GM21526 (cell line): ENCODE results near the gene PNPLA7.

ENCODE experiments used
- ATAC-seq: cut with Tn5 transposase; IDR thresholded peaks from one replicate; pipeline ENCODE4 v1.9.1; 2021; ENCODE audit warnings: moderate library complexity; ENCODE audit not compliant: unreplicated experiment, low FRiP score

Gene PNPLA7

GRCh38 chr9:137437691-137438590 lies 112.3 kb downstream of the PNPLA7 start:
- no peak for ATAC-seq

- no peak for ATAC-seq
These were observed 113.2 kb downstream of the PNPLA7 start for GRCh38 chr9:137436761-137437600.

- no peak for ATAC-seq
These were observed 114.0 kb downstream of the PNPLA7 start for GRCh38 chr9:137435980-137436760.

- ATAC-seq: no peak
These were observed 114.8 kb downstream of the PNPLA7 start for GRCh38 chr9:137435381-137435891.

- ATAC-seq: no peak
These were observed 115.5 kb downstream of the PNPLA7 start for GRCh38 chr9:137434498-137435380.

GRCh38 chr9:137433916-137434431 lies 116.2 kb downstream of the PNPLA7 start:
- ATAC-seq: no peak

- ATAC-seq: no peak
These were observed 116.8 kb downstream of the PNPLA7 start for GRCh38 chr9:137433349-137433915.

- no peak for ATAC-seq
These were observed 117.4 kb downstream of the PNPLA7 start for GRCh38 chr9:137432687-137433348.

GRCh38 chr9:137431416-137431931 lies 118.7 kb downstream of the PNPLA7 start:
- ATAC-seq: no peak

- ATAC-seq: no peak
These were observed 119.3 kb downstream of the PNPLA7 start for GRCh38 chr9:137430723-137431415.

GRCh38 chr9:137429974-137430722 lies 120.1 kb downstream of the PNPLA7 start:
- no peak for ATAC-seq

GRCh38 chr9:137429546-137429890 lies 120.7 kb downstream of the PNPLA7 start:
- ATAC-seq: no peak

GRCh38 chr9:137428841-137429545 lies 121.2 kb downstream of the PNPLA7 start:
- ATAC-seq: no peak

GRCh38 chr9:137428311-137428630 lies 121.9 kb downstream of the PNPLA7 start:
- no peak for ATAC-seq

- no peak for ATAC-seq
These were observed 122.5 kb downstream of the PNPLA7 start for GRCh38 chr9:137427454-137428310.
